Retinal pigment epithelial cell (primary cell): Measurements from ENCODE around the gene FAM78B.

Experiments used
- DNase-seq: peaks from one replicate; pipeline ENCODE4 v3.0.0-alpha.2; 2010; ENCODE audit warnings: low read depth
- H3K4me3 ChIP-seq: 2 replicates; pipeline ENCODE4 v1.5.1; 2011; ENCODE audit warnings: mild to moderate bottlenecking, low read length, control low read depth, moderate library complexity
- TF ChIP-seq, protein P1 (sequence below): conservative IDR thresholded peaks from 2 replicates; pipeline ENCODE4 v1.5.1; 2011; ENCODE audit warnings: low read depth, low read length, control low read depth, inconsistent platforms

The FAM78B gene

DNA sequence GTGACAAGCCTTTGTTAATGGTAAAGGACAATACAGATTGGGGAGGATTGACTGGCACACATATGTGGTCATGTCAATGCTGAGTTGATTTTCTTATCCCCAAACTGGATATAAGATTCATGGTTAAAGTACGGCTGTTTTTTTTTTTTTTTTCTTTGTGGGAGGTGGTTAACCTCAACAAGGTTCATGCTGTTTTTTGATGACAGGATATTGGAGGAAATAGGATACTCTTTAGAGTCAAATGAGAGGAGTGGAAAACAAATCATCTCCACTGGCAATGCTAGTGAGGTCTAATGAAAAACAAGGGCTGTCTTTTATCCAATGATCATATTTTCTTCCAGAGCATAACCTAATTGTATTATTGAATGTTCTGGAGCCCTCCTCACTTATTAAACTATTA, 140.2 kb downstream of the FAM78B start:
- no peak overlapping the region for H3K4me3 ChIP-seq
- no peak for DNase-seq
- TF ChIP-seq, protein P1, sequence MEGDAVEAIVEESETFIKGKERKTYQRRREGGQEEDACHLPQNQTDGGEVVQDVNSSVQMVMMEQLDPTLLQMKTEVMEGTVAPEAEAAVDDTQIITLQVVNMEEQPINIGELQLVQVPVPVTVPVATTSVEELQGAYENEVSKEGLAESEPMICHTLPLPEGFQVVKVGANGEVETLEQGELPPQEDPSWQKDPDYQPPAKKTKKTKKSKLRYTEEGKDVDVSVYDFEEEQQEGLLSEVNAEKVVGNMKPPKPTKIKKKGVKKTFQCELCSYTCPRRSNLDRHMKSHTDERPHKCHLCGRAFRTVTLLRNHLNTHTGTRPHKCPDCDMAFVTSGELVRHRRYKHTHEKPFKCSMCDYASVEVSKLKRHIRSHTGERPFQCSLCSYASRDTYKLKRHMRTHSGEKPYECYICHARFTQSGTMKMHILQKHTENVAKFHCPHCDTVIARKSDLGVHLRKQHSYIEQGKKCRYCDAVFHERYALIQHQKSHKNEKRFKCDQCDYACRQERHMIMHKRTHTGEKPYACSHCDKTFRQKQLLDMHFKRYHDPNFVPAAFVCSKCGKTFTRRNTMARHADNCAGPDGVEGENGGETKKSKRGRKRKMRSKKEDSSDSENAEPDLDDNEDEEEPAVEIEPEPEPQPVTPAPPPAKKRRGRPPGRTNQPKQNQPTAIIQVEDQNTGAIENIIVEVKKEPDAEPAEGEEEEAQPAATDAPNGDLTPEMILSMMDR = no peak

DNA sequence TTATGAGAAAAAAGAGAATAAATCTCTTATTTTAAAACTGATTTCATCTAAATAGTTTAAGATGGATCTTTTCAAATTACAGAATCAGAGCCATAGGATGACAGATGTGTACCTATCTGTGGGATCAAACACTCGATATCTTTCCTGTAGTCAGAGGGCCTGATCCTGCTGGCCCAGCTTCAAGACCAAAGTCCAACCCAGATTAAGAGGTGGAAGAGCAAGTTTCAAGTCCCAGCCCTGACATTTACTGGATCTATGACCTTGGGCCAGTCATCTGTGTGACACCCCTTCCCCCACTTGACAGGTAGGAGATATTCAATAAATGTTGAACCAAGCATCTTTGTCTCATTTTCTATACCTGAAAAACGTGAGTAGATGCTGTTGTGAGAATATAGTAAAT, 140.7 kb downstream of the FAM78B start:
- H3K4me3 ChIP-seq = no peak overlapping the region
- no peak for DNase-seq
- TF ChIP-seq, protein P1 = no peak

DNA sequence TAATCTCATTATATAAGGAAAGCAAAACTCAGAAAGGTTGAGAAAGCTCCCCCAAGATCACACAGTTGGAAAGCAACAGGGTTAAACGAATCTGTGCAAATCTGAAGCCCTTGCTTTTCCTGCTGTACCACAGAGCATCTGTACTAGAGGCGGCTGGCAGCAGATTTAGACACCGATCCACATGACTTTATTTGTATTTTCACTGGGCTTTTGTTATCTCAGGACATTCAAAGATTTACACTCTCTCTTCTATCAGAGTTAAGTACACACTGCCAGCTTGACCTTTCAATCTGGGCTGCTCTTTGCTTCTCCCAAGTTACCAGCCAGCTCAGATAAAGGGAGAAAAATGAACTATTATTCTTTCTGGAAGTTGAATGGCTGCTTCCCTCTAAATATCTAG, 146.6 kb downstream of the FAM78B start:
- TF ChIP-seq, protein P1 = no peak
- no peak for DNase-seq
- no peak overlapping the region for H3K4me3 ChIP-seq
